SIG-M5 (cell line): ENCODE data around the gene SPTBN1.

Experiments used
- DNase-seq: peaks from one replicate; lab custom pipeline; 2025; lab: John Stamatoyannopoulos, UW

The SPTBN1 gene

GRCh38 chr2:54575379-54575888 is 119.3 kb downstream of the SPTBN1 start:
- no peak for DNase-seq

GRCh38 chr2:54577035-54577434 is 120.9 kb downstream of the SPTBN1 start:
- DNase-seq: no peak

- DNase-seq: no peak
Observed at GRCh38 chr2:54577944-54578647, 122.0 kb downstream of the SPTBN1 start.

GRCh38 chr2:54578648-54579045 is 122.5 kb downstream of the SPTBN1 start:
- no peak for DNase-seq

GRCh38 chr2:54579061-54579681 is 123.0 kb downstream of the SPTBN1 start:
- no peak for DNase-seq

- DNase-seq: no peak
Observed at GRCh38 chr2:54579682-54580620, 123.8 kb downstream of the SPTBN1 start.

- DNase-seq: no peak
Observed at GRCh38 chr2:54581326-54582039, 125.4 kb downstream of the SPTBN1 start.

GRCh38 chr2:54582987-54583386 is 126.9 kb downstream of the SPTBN1 start:
- no peak for DNase-seq

- no peak for DNase-seq
Observed at GRCh38 chr2:54584598-54584997, 128.5 kb downstream of the SPTBN1 start.

- no peak for DNase-seq
Observed at GRCh38 chr2:54585136-54585733, 129.1 kb downstream of the SPTBN1 start.

GRCh38 chr2:54586062-54586461 is 129.9 kb downstream of the SPTBN1 start:
- no peak for DNase-seq

- DNase-seq: no peak
Observed at GRCh38 chr2:54586494-54586893, 130.4 kb downstream of the SPTBN1 start.

GRCh38 chr2:54587171-54588016 is 131.3 kb downstream of the SPTBN1 start:
- no peak for DNase-seq

GRCh38 chr2:54588244-54588899 is 132.2 kb downstream of the SPTBN1 start:
- no peak for DNase-seq

GRCh38 chr2:54589038-54589339 is 132.9 kb downstream of the SPTBN1 start:
- no peak for DNase-seq

GRCh38 chr2:54589340-54590215 is 133.5 kb downstream of the SPTBN1 start:
- no peak for DNase-seq

GRCh38 chr2:54590216-54591120 is 134.3 kb downstream of the SPTBN1 start:
- no peak for DNase-seq

GRCh38 chr2:54591551-54591950 is 135.4 kb downstream of the SPTBN1 start:
- DNase-seq: no peak
